HG03103 (cell line): ENCODE data around the gene ZNF148.

Source experiments
- ATAC-seq: cut with Tn5 transposase; IDR thresholded peaks from one replicate; pipeline ENCODE4 v1.9.1; 2021; ENCODE audit warnings: low read depth; ENCODE audit not compliant: unreplicated experiment

ZNF148 gene

DNA sequence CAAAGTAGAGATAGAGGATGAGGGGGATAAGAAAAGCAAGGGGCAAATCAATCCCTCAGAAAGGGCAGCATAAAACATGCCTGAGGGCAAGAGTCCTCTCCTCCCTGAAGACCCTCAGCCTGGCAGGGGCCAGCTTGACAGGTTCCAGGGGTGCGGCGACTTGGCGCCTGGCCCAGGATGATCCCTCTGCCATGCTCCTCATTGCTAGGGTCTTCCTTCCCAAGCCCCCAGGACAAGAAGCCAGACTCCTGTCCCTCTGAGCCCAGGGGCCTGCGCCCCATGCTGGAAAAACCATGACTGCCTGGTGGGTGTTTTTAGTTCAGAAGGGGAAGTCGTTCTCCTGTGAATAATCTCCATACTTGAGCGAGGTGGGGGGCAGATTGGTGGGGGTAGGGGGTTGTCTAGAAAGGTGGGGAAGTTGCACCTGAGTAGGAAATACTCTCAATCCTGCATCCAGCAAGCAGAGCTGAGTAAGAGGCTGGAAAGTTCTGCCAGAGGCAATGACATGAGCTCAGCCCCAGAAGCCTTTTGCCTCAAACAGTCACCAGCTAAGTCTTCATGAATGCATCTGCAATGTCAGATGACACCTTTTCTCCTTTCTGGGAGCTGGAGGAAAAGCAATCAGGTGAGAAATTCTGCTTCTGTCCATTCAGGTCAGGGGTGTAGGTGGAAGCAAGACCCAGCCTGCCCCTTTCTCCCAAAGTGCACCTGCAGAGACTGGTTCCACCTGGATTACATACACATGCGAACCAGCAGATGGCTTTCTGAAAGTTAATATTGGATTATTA, 180.9 kb downstream of the ZNF148 start:
- no peak for ATAC-seq

DNA sequence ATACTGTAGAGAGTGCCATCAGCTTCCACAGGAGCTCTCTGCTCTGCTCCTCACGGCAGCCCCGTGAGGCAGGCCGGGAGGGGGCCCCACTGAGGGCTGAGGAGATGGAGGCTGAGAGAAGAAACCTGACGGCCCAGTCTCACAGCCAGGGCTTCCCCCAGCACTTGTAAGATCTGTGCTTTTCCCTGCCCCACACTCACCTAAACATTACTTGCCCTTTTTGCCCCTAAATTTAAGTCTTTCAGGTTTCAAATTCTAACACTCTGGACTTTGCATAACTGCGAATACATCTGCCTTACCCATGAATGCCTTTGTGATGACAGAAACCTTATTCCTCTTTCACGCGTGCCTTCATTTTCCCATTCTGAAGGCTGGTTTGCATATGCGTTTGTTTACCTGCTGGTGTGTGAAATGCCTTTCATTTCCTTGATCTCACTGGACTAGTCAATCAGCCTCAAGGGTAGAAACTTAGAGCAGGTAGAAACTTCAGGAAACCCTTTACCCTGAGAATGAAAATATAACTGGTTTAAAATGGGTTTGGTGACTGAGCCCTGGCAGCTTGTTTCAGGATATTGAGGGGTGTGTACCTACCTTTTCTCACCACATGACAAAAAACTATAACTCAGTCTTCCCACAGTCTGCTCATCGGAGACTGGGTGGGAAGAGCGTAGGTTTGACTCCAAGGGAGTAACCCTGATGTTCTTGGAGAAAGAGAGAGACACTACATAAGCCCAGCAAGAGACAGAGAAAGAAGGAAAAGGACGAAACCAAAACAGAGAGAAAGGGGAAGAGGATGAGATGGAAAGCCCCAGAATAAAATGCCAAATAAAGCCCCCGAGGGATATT, 182.7 kb downstream of the ZNF148 start:
- ATAC-seq: peak; percentile 54

DNA sequence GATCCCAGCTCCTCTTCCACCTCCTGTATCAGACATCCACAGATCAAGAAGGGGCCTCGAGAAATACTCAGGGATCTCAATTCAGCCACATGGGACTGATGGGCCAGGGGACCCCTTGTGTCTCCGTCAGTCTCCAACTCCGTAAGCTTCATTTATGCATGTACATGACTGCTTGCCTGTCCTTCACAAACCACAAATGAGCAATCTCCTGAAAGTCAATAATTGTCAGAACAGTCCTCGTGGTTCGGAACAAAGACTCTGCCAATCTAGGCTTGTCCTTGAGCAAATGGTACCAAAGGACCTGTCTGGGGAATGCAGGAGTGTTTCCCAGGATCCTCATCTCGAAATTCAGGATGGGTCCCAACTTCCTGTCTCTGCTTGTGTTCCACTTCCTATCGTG, 183.4 kb downstream of the ZNF148 start:
- no peak for ATAC-seq

GRCh38 chr3:125191256-125191655, 183.9 kb downstream of the ZNF148 start:
- no peak for ATAC-seq

DNA sequence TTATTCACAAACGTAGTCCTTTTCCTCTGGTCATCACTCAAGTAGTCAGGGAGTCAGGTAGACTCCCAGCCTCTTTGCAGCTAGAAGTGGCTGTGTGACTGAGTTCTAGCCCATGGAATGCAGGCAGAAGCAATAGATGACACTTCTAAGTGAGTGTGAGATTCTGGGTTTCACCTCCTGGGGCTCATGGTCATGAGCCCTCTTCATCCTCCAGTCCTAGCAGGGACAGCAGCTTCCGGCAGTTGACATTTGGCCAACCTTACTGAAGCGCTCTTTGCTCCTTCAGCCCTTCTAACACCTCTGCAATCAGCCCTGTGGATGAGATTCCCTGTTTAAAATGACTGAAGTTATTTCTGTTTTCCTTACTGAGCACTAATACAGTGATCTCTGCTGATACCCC, 184.3 kb downstream of the ZNF148 start:
- no peak for ATAC-seq

GRCh38 chr3:125189378-125190165, 185.6 kb downstream of the ZNF148 start:
- ATAC-seq: no peak

- ATAC-seq: no peak
Measured at GRCh38 chr3:125188955-125189354, 186.2 kb downstream of the ZNF148 start.

DNA sequence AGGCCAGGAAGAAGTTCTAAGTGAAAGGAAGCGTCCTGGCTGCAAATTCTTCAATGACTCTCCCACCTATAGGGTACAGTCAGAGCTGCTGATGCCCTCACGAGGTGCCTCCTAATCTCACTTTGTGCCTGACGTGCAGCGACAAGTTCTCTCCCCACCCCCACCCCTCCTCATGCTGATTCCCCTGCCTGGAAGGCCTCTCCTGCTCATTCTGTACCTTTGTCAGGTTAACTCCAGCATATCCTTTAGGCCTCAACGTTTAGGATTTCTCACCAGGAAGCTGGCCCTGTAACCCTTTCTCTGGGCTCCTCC, 187.6 kb downstream of the ZNF148 start:
- ATAC-seq: no peak

DNA sequence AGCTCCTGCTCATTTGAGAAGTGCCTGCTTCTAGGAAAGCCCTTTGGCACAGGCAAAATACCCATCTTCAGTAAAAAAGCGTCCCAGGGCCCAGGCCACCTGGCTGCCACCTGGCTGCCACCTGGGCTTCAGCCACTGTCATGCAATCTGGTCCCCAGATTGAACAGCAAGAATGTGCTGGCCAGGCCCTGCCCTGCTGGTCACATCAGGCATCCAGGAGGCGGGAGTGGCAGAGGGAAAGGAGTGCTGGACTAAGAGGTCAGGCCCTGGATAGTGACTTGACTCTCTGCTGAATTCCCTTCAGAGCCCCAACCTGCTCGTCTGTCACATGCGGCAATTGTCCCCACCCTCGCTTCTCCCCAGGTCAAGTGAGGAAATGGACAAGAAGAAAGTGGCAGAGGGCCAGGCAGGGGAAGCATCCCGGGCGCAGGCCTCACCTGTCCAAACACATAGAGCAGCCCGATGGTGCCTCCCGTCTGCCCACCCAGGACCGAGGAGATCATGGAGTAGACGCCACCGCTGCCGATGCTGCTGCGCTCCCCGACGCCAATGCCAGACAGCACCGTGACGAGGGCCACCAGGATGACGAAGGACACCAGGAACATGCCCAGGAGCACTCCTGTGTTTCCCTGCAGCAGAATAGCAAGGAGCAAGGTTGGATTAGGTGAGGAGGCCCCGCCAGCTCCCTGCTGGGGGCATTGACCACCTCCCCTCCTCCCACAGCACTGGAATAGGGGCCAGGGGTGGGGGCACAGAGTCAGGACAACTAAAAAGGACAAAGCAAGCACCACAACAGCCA, 188.1 kb downstream of the ZNF148 start:
- no peak for ATAC-seq

- ATAC-seq: peak; percentile 70
Measured at GRCh38 chr3:125186261-125186787, 188.8 kb downstream of the ZNF148 start.

- ATAC-seq: peak; percentile 12
Measured at GRCh38 chr3:125185805-125186204, 189.3 kb downstream of the ZNF148 start.

DNA sequence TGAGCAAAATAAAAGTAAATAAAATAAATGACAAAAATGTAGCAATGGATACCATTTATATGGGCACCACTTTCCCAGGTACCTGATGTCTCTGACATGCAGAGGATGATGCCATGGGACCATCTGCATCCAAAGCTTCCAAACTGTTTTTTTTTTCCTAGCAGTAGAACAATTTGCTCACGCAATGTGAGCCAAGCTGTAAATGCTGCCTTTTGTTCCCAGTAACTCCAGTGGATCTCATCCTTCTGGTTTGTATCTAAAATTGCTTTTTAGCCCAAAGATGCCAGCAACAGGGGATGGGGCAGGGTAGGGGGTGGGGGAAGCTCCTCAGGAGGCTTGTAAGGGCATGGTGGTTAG, 195.3 kb downstream of the ZNF148 start:
- ATAC-seq: no peak

- no peak for ATAC-seq
Measured at GRCh38 chr3:125179143-125179883, 195.8 kb downstream of the ZNF148 start.

GRCh38 chr3:125177746-125178145, 197.4 kb downstream of the ZNF148 start:
- ATAC-seq: no peak
